Fibroblast of lung (primary cell): Measurements from ENCODE around the gene CCDC149. TPM values are rescaled to one million over a fixed set of nuclear protein-coding genes. Genes with fewer than 3 reads are reported as not detected.

ENCODE experiments used
- DNase-seq, 2 donors: peaks; one replicate each; pipeline versions ENCODE4 v3.0.0 to v3.0.0-alpha.2; 2010; ENCODE audit warnings: low read depth in 2 of 2
- H2AFZ ChIP-seq: 2 replicates; pipeline ENCODE4 v1.5.1; 2012; ENCODE audit warnings: low read length, control low read depth, inconsistent platforms
- H3K27ac ChIP-seq: 2 replicates; pipeline ENCODE4 v1.5.1; 2011; ENCODE audit warnings: low read length, control low read depth; ENCODE audit not compliant: insufficient read depth
- H3K27me3 ChIP-seq: 2 replicates; pipeline ENCODE4 v1.5.1; 2011; ENCODE audit warnings: mild to moderate bottlenecking, low read length; ENCODE audit not compliant: control insufficient read depth, insufficient read depth
- H3K36me3 ChIP-seq: 2 replicates; pipeline ENCODE4 v1.5.1; 2011; ENCODE audit warnings: low read length; ENCODE audit not compliant: control insufficient read depth, insufficient read depth
- H3K4me1 ChIP-seq: 2 replicates; pipeline ENCODE4 v1.5.1; 2011; ENCODE audit warnings: low read length; ENCODE audit not compliant: control insufficient read depth, insufficient read depth; ENCODE audit errors: extremely low read depth
- H3K4me2 ChIP-seq: 2 replicates; pipeline ENCODE4 v1.5.1; 2011; ENCODE audit warnings: low read length, control low read depth; ENCODE audit not compliant: insufficient read depth; ENCODE audit errors: extremely low read depth
- H3K4me3 ChIP-seq, 4 experiments: fragments of 200-600 bp in 1 of 4; sonication (generic) in 1 of 4; replicated peaks in 1 of 4; 2 replicates each; pipeline ENCODE4 v1.5.1; 2011 to 2016; ENCODE audit warnings: low read length in 4 of 4, low read depth in 3 of 4, mild to moderate bottlenecking in 3 of 4, control low read depth in 2 of 4, inconsistent platforms in 1 of 4, mixed read lengths in 1 of 4; ENCODE audit not compliant: insufficient read depth in 1 of 4; ENCODE audit errors: control extremely low read depth in 1 of 4
- H3K79me2 ChIP-seq: 2 replicates; pipeline ENCODE4 v1.5.1; 2012; ENCODE audit warnings: mild to moderate bottlenecking, low read length, inconsistent platforms; ENCODE audit not compliant: control insufficient read depth, insufficient read depth
- H3K9ac ChIP-seq: 2 replicates; pipeline ENCODE4 v1.5.1; 2011; ENCODE audit warnings: mild to moderate bottlenecking, low read length, control low read depth; ENCODE audit not compliant: insufficient read depth
- H3K9me3 ChIP-seq: 2 replicates; pipeline ENCODE4 v1.5.1; 2012; ENCODE audit warnings: low read depth, low read length; ENCODE audit not compliant: control insufficient read depth, insufficient read depth
- H4K20me1 ChIP-seq: 2 replicates; pipeline ENCODE4 v1.5.1; 2011; ENCODE audit warnings: low read length; ENCODE audit not compliant: control insufficient read depth, insufficient read depth; ENCODE audit errors: extremely low read depth
- EZH2 ChIP-seq: IDR thresholded peaks from 2 replicates; pipeline ENCODE4 v1.5.1; 2012; ENCODE audit warnings: low read length, control low read depth, mild to moderate bottlenecking; ENCODE audit errors: missing control alignments
- polyA plus RNA-seq, 2 donors: library from polyadenylated mRNA; depleted of rRNA in 1 of 2; stranded (reverse) in 1 of 2; unstranded in 1 of 2; fragments of >200 nt; gene quantifications; 2 replicates each; pipeline ENCODE4 v1.2.1, GENCODE V29; 2011 to 2012; ENCODE audit warnings: missing spikeins in 1 of 2
- total RNA-seq: library from RNA; depleted of rRNA; stranded (reverse); fragments of >200 nt; gene quantifications from 2 replicates; pipeline ENCODE4 v1.2.1, GENCODE V29; 2014
- TF ChIP-seq, protein P1 (sequence below), 2 donors: IDR thresholded peaks in 1 of 2; conservative IDR thresholded peaks in 1 of 2; 1 replicate in 1 of 2; 2 replicates in 1 of 2; pipeline ENCODE4 v1.5.1; 2011 to 2012; ENCODE audit warnings: low read length in 2 of 2, control low read depth in 1 of 2, inconsistent platforms in 1 of 2, low read depth in 1 of 2, mild to moderate bottlenecking in 1 of 2

CCDC149 gene
- total and polyA plus RNA-seq, 2 donors (not counting 1 experiment from before 2014, with no cell fraction given), result 13.9 to 14.6 TPM

DNA sequence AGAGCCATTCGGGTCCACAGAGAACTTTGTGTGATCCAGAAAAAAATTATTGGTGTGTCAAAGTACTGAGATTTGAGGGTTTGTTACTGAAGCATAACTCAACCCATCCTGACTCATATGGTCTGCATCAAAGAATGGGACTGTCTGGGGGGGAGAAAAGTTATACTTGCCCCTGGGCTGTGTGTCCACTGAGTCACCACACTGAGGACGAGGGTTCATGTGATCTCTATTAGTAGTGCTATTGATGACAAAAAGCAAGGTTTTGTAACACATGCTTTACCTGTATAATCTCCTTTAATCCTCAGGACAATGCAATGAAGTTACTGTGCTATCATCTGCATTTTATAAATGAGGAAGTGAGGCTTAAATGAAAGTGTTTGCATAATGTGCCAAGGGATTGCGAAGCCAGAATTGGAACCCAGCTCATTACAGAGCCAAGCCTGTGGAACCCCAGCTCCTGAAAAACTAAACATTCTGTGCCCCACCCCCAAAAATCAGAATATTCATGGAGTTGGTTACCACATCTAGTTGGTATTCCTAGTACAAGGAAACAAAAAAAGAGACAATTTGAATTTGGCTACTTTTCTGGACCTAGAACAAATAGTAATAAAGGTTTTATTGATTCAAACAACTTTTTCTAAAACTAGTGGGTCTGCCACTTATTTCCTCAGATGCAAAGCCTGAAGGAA lies 31.2 kb downstream of the CCDC149 start:
- no peaks in the 10 kb centered on the region for H3K27me3 ChIP-seq
- H2AFZ ChIP-seq, result no peak overlapping the region
- H3K79me2 ChIP-seq, result no peaks in the 10 kb centered on the region
- H3K27ac ChIP-seq, result no peak overlapping the region
- H3K4me3 ChIP-seq, result no peak overlapping the region
- H3K4me2 ChIP-seq, result no peak overlapping the region
- no peak overlapping the region for H3K9ac ChIP-seq
- no peaks in the 10 kb centered on the region for H3K36me3 ChIP-seq
- H4K20me1 ChIP-seq, result no peaks in the 10 kb centered on the region
- H3K9me3 ChIP-seq, result no peaks in the 10 kb centered on the region
- H3K4me1 ChIP-seq, result no peaks in the 10 kb centered on the region
- no peak for DNase-seq
- TF ChIP-seq, protein P1, sequence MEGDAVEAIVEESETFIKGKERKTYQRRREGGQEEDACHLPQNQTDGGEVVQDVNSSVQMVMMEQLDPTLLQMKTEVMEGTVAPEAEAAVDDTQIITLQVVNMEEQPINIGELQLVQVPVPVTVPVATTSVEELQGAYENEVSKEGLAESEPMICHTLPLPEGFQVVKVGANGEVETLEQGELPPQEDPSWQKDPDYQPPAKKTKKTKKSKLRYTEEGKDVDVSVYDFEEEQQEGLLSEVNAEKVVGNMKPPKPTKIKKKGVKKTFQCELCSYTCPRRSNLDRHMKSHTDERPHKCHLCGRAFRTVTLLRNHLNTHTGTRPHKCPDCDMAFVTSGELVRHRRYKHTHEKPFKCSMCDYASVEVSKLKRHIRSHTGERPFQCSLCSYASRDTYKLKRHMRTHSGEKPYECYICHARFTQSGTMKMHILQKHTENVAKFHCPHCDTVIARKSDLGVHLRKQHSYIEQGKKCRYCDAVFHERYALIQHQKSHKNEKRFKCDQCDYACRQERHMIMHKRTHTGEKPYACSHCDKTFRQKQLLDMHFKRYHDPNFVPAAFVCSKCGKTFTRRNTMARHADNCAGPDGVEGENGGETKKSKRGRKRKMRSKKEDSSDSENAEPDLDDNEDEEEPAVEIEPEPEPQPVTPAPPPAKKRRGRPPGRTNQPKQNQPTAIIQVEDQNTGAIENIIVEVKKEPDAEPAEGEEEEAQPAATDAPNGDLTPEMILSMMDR (conservative IDR thresholded peaks at IDR 0.05 in 1 of 2, IDR thresholded peaks at IDR 0.05 in 1 of 2; ENCODE audit: low read depth in 1 of 2, low read length in 2 of 2), result no peak
- TF ChIP-seq EZH2, result no peak

DNA sequence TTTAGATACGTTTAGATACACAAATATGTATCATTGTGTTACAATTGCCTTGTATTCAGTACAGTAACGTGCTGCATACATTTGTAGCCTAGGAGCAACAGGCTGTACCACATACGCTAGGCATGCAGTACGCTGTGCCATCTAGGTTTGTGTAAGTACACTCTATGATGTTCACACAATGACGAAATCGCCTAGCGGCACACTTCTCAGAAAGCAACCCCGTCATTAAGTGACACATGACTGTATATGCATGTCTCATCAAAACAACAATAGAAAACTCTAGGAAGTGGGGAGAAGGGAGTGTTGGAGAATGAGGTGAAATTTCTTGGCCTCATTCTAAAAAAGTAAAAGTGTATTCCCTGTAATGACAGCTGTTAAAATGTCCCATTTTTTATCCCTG lies 32.7 kb downstream of the CCDC149 start:
- no peak overlapping the region for H3K4me3 ChIP-seq
- no peak for DNase-seq
- H3K36me3 ChIP-seq, result no peaks in the 10 kb centered on the region
- no peak overlapping the region for H3K27ac ChIP-seq
- H3K9me3 ChIP-seq, result no peaks in the 10 kb centered on the region
- no peaks in the 10 kb centered on the region for H3K79me2 ChIP-seq
- TF ChIP-seq, protein P1 (conservative IDR thresholded peaks at IDR 0.05 in 1 of 2, IDR thresholded peaks at IDR 0.05 in 1 of 2; ENCODE audit: low read depth in 1 of 2, low read length in 2 of 2), result no peak
- no peak for TF ChIP-seq EZH2
- H3K4me2 ChIP-seq, result no peak overlapping the region
- H3K9ac ChIP-seq, result no peak overlapping the region
- H4K20me1 ChIP-seq, result no peaks in the 10 kb centered on the region
- H3K27me3 ChIP-seq, result no peaks in the 10 kb centered on the region
- no peaks in the 10 kb centered on the region for H3K4me1 ChIP-seq
- H2AFZ ChIP-seq, result no peak overlapping the region

GRCh38 chr4:24878636-24879016 lies 34.2 kb downstream of the CCDC149 start:
- DNase-seq, result no peak

More at GRCh38 chr4:24878636-24879016, 34.2 kb downstream of the CCDC149 start:
- Histone ChIP-seq H3K4me2 (no peak overlapping the region), H3K4me3 (no peak overlapping the region), H3K36me3 (no peaks in the 10 kb centered on the region), H3K9ac (no peak overlapping the region), H3K27me3 (no peaks in the 10 kb centered on the region), H3K79me2 (no peaks in the 10 kb centered on the region), H3K9me3 (no peaks in the 10 kb centered on the region), H3K4me1 (no peaks in the 10 kb centered on the region), H2AFZ (no peak overlapping the region), H3K27ac (no peak overlapping the region), H4K20me1 (no peaks in the 10 kb centered on the region)
- no peak for TF ChIP-seq EZH2
- TF ChIP-seq, protein P1 (conservative IDR thresholded peaks at IDR 0.05 in 1 of 2, IDR thresholded peaks at IDR 0.05 in 1 of 2; ENCODE audit: low read depth in 1 of 2, low read length in 2 of 2), result no peak
